A549 (cell line): ENCODE results near the gene CITED2. TPM values are rescaled to one million over a fixed set of nuclear protein-coding genes. Genes with fewer than 3 reads are reported as not detected.
A peak's percentile ranks its signal among the peaks of the same experiment; 100 is the strongest.

ENCODE experiments used
- ATAC-seq, 2 experiments: fragments of 200-7000 bp in 1 of 2; fragments of >200 bp in 1 of 2; cut with Nextera tagmentation in 1 of 2; cut with Tn5 transposase in 1 of 2; 3 replicates each; pipeline versions ENCODE4 v1.8.0 to v1.9.1; 2018 to 2020; ENCODE audit warnings: mild to moderate bottlenecking in 1 of 2, moderate library complexity in 1 of 2
- CTCF ChIA-PET: fragments of 300-600 bp; sonication (Branson Sonifier 250); formaldehyde crosslinking; extraction: SDS; loops from one replicate; lab custom pipeline; 2021; ENCODE audit warnings: antibody characterized with exemption, inconsistent platforms; lab: Yijun Ruan, JAX
- POLR2A ChIA-PET: fragments of 350-600 bp; formaldehyde crosslinking; extraction: SDS; loops from one replicate; lab custom pipeline; 2021; ENCODE audit warnings: antibody characterized with exemption, inconsistent platforms; lab: Yijun Ruan, JAX
- DNase-seq, 2 experiments: peaks; one replicate each; pipeline versions ENCODE4 v3.0.0 to v3.0.0-alpha.2; 2011 to 2016; ENCODE audit warnings: low read depth in 1 of 2, low spot score in 1 of 2
- FAIRE-seq: peaks from 2 replicates; lab custom pipeline; 2011; peaks lifted over from hg19 to GRCh38; lab: Jason Lieb, UNC
- H3K27ac ChIP-seq, 2 experiments: fragments of >200 bp; sonication (Bioruptor Twin); formaldehyde crosslinking; 3 replicates each; pipeline ENCODE4 v1.5.1; 2016 to 2017
- H3K4me1 ChIP-seq: fragments of >200 bp; sonication (Bioruptor Twin); formaldehyde crosslinking; 3 replicates; pipeline ENCODE4 v1.6.1; 2016
- H3K4me2 ChIP-seq: fragments of >200 bp; sonication (Bioruptor Twin); formaldehyde crosslinking; 3 replicates; pipeline ENCODE4 v1.6.1; 2016
- H3K4me3 ChIP-seq: fragments of >200 bp; sonication (Bioruptor Twin); formaldehyde crosslinking; 3 replicates; pipeline ENCODE4 v1.5.1; 2016
- H3K9me3 ChIP-seq: fragments of >200 bp; sonication (Bioruptor Twin); formaldehyde crosslinking; 3 replicates; pipeline ENCODE4 v1.6.1; 2016
- CEBPB ChIP-seq, 2 experiments: fragments of >200 bp in 1 of 2; sonication (Bioruptor Twin) in 1 of 2; formaldehyde crosslinking in 1 of 2; IDR thresholded peaks; 2 replicates each; pipeline ENCODE4 v1.6.1; 2012 to 2016
- CHD4 ChIP-seq: fragments of 200-600 bp; sonication (generic); IDR thresholded peaks from 2 replicates; pipeline ENCODE4 v1.6.1; 2016; ENCODE audit warnings: antibody characterized with exemption, mild to moderate bottlenecking, borderline replicate concordance
- ESRRA ChIP-seq: fragments of 150-350 bp; IDR thresholded peaks from 2 replicates; pipeline ENCODE4 v1.6.1; 2014; ENCODE audit warnings: mild to moderate bottlenecking, low read length, borderline replicate concordance
- FOXS1 ChIP-seq: fragments of 250-450 bp; sonication (Bioruptor Pico); IDR thresholded peaks from 2 replicates; pipeline ENCODE4 v1.5.0; 2020; ENCODE audit warnings: mild to moderate bottlenecking, moderate library complexity
- GATA3 ChIP-seq: IDR thresholded peaks from 2 replicates; pipeline ENCODE4 v1.6.1; 2012; ENCODE audit warnings: borderline replicate concordance
- HEYL ChIP-seq: fragments of 250-450 bp; sonication (Bioruptor Pico); IDR thresholded peaks from 2 replicates; pipeline ENCODE4 v1.8.0; 2021; ENCODE audit warnings: mild to moderate bottlenecking, moderate library complexity
- KDM1A ChIP-seq: fragments of 200-600 bp; sonication (generic); IDR thresholded peaks from 2 replicates; pipeline ENCODE4 v1.6.1; 2016; ENCODE audit warnings: low read depth, mild to moderate bottlenecking
- KDM5A ChIP-seq: fragments of 200-600 bp; sonication (generic); IDR thresholded peaks from 2 replicates; pipeline ENCODE4 v1.6.1; 2016; ENCODE audit warnings: antibody characterized with exemption, mild to moderate bottlenecking
- MAFK ChIP-seq: fragments of 450-650 bp; IDR thresholded peaks from 2 replicates; pipeline ENCODE4 v1.6.1; 2014; ENCODE audit not compliant: partially characterized antibody
- MYC ChIP-seq: IDR thresholded peaks from 2 replicates; pipeline ENCODE4 v1.6.1; 2012; ENCODE audit warnings: mild to moderate bottlenecking, inconsistent platforms, low read length, improper control_type of control experiment, borderline replicate concordance
- NFE2L2 ChIP-seq: fragments of 150-350 bp; conservative IDR thresholded peaks from 2 replicates; pipeline ENCODE4 v1.6.1; 2014; ENCODE audit warnings: low read length
- NPAS2 ChIP-seq: fragments of 250-450 bp; sonication (Bioruptor Pico); IDR thresholded peaks from 2 replicates; pipeline ENCODE4 v1.8.0; 2022; ENCODE audit warnings: mild to moderate bottlenecking, moderate library complexity, borderline replicate concordance
- POLR2AphosphoS2 ChIP-seq: conservative IDR thresholded peaks from 2 replicates; pipeline ENCODE4 v1.6.1; 2012; ENCODE audit warnings: low read length, improper control_type of control experiment, inconsistent platforms
- SMC3 ChIP-seq: fragments of >200 bp; sonication (Bioruptor Twin); formaldehyde crosslinking; IDR thresholded peaks from 3 replicates; pipeline ENCODE4 v1.6.1; 2018; ENCODE audit warnings: inconsistent platforms
- SREBF2 ChIP-seq: fragments of 450-650 bp; IDR thresholded peaks from 2 replicates; pipeline ENCODE4 v1.6.1; 2014; ENCODE audit warnings: mild to moderate bottlenecking, moderate library complexity
- WGBS: methylation state at CpG from one replicate; pipeline ENCODE4 v1.1.6; 2017; ENCODE audit errors: missing lambda C conversion rate; 5-methylcytosine and 5-hydroxymethylcytosine counted together
- polyA plus RNA-seq, 4 experiments: library from polyadenylated mRNA; depleted of rRNA in 3 of 4; stranded (reverse); fragments of >200 nt; fragmentation: RNase III in 1 of 4; extraction: RNeasy Plus Mini Kit Qiagen cat#74134 plus additional on column Dnase treatment in 1 of 4; gene quantifications; 2 replicates in 3 of 4; 3 replicates in 1 of 4; pipeline ENCODE4 v1.2.3, GENCODE V29; 2011 to 2017
- TF ChIP-seq, protein P1 (sequence below): fragments of 150-350 bp; IDR thresholded peaks from 2 replicates; pipeline ENCODE4 v1.6.1; 2014; ENCODE audit warnings: low read depth, mild to moderate bottlenecking, low read length

CITED2 gene
- polyA plus RNA-seq, 2 of the 4 experiments (the other 2 are of a cell fraction) = 6.4 to 9.3 TPM

DNA sequence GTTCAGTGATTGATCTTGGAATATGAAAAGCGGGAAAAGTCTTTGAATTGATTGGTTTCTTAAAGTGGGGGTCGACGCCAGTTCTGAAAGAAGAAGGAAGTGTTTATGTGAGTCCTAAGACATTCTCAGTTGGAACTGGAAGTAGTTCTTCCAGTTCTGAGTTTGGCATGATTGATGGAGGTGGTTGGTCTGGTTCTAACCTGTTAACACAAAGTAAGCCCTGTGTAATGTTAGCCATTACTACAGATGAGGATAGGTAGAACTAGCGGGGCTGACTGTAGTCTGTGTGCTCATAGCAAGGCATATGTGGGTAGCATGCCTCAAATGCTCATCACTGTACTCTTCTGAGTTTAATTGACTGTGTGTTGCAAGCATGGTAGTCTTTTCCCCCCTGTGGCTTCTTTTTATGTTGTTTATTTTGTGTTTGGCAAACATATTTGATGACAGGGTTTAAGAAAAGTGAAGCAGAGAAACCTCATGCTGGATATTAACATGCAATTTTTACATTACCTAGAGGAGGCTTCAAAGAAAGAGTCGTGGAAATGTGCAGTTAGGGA, 24.9 kb downstream of the CITED2 start:
- ChIA-PET POLR2A (no interaction called here), CTCF (no interaction called here)
- ATAC-seq = no peak
- no peak for TF ChIP-seq NFE2L2
- Histone ChIP-seq H3K4me2 (no peak overlapping the region), H3K4me3 (no peak overlapping the region), H3K4me1 (no peaks in the 10 kb centered on the region), H3K27ac (no peak overlapping the region), H3K9me3 (no peaks in the 10 kb centered on the region)
- no peak for FAIRE-seq
- DNase-seq = no peak
- WGBS = 17% methylated on average over 5 of the region's 5 CpGs

DNA sequence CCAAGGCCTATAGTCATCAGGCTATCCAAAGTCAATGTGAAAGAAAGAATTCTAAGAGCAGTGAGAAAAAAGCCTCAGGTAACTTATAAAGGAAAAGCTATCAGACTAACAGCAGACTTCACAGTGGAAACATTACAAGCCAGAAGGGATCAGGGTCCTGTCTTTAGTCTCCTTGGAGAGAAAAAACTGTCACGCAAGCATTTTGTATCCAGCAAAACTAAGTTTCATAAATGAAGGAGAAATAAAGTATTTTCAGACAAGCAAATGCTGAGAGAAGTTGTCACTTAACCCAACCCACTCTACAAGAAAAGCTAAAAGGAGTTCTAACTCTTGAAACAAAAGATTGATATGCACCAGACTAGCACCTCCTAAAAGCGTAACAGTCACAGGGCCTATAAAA, 28.1 kb downstream of the CITED2 start:
- H3K4me2 ChIP-seq = no peak overlapping the region
- H3K9me3 ChIP-seq = no peaks in the 10 kb centered on the region
- DNase-seq (no peak), FAIRE-seq (no peak), ATAC-seq (no peak)
- POLR2A ChIA-PET = no interaction called here
- no peak overlapping the region for H3K4me3 ChIP-seq
- H3K4me1 ChIP-seq = no peaks in the 10 kb centered on the region
- CTCF ChIA-PET = interaction anchor here (0.7 kb wide), 1 partner anchor 757 kb away, joined by 3 read pairs; no protein-coding TSS in a partner anchor
- WGBS = 95% methylated on average over 2 of the region's 2 CpGs
- TF ChIP-seq ESRRA = no peak
- peak; percentile 42 for TF ChIP-seq MAFK
- H3K27ac ChIP-seq = no peak overlapping the region

DNA sequence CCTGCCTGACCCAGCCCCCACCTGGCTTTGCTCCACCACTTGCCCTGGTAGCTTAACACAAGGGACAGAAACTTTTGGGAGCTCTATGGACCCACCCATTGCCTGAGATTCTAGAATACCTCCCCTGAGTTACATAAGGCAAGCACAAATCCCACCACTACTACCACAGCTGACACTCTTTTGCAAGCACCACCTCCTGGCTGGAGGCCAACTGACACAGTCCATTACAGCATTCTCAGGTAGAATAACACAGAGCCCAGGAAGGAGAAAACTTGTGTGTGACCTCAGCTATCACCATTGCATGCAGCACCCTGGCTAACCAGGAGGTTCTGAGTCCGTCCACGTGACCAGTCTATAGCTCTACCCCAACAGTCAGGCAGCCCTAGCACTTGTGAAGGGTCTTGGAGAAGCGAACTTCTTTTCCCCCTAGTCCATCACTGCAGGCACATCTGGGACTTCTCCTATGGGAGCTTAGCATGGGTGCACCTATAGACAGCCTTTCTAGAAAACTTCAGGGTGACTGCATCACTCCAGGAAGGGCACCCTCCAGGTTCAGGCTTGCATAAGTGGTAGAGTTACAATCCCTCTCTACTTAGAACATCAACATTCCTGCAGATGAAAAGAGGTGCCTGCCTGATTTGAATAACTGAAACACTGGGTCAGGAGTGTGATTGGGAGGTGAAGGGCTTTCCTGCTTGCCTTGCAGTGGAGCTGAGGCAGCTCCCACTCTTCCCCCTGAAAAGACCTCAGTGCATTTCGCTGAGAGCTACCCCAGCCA, 30.1 kb downstream of the CITED2 start:
- ATAC-seq = no peak
- ChIA-PET POLR2A (no interaction called here), CTCF (no interaction called here)
- H3K9me3 ChIP-seq = no peaks in the 10 kb centered on the region
- DNase-seq = no peak
- no peaks in the 10 kb centered on the region for H3K4me1 ChIP-seq
- H3K27ac ChIP-seq = no peak overlapping the region
- FAIRE-seq = no peak
- no peak for TF ChIP-seq SMC3
- TF ChIP-seq CHD4 = no peak
- no peak for TF ChIP-seq POLR2AphosphoS2
- TF ChIP-seq, protein P1, sequence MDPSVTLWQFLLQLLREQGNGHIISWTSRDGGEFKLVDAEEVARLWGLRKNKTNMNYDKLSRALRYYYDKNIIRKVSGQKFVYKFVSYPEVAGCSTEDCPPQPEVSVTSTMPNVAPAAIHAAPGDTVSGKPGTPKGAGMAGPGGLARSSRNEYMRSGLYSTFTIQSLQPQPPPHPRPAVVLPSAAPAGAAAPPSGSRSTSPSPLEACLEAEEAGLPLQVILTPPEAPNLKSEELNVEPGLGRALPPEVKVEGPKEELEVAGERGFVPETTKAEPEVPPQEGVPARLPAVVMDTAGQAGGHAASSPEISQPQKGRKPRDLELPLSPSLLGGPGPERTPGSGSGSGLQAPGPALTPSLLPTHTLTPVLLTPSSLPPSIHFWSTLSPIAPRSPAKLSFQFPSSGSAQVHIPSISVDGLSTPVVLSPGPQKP = no peak
- TF ChIP-seq NPAS2 = no peak
- no peak for TF ChIP-seq SREBF2
- H3K4me2 ChIP-seq = no peak overlapping the region
- no peak overlapping the region for H3K4me3 ChIP-seq
- WGBS = 54% methylated on average over 4 of the region's 4 CpGs

DNA sequence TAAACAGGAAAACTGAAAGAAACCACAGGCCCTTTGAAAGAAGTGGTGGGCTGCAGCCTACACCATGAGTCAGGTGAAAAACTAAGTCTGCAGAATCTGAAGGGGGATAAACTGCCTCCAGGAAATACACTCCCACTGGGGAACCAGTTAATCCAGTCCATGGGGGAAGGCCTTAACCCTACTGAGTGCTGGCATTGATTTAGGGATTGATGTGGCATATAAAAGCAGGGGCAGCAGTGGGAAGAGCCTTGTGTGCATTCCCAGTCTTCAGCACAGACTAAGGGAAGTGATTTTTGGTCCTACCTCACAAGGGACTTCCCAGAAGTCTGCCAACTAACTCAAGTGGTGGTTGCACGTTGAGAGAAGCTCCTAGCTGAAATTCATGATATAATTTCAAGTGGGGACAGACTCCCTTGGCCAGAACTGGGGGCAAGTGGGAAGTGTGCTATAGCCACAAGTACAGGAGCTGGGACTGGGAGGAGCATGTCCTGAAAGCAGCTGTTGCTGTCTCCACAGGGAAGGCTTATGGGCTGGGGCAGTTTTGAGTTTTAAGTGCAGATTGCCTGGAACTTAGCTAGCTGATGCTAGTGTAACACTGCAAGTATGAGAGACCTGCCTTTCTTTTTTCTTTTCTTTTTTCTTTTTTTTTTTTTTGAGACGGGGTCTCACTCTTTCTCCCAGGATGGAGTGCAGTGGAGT, 31.2 kb downstream of the CITED2 start:
- H3K4me3 ChIP-seq = no peak overlapping the region
- no peaks in the 10 kb centered on the region for H3K9me3 ChIP-seq
- ChIA-PET CTCF (no interaction called here), POLR2A (no interaction called here)
- no peak overlapping the region for H3K27ac ChIP-seq
- H3K4me2 ChIP-seq = no peak overlapping the region
- FAIRE-seq (no peak), ATAC-seq (no peak), DNase-seq (no peak)
- WGBS = 78% methylated on average over 1 of the region's 2 CpGs
- H3K4me1 ChIP-seq = no peaks in the 10 kb centered on the region
- TF ChIP-seq CEBPB (IDR thresholded peaks at IDR 0.05) (no peak), MYC (no peak)

DNA sequence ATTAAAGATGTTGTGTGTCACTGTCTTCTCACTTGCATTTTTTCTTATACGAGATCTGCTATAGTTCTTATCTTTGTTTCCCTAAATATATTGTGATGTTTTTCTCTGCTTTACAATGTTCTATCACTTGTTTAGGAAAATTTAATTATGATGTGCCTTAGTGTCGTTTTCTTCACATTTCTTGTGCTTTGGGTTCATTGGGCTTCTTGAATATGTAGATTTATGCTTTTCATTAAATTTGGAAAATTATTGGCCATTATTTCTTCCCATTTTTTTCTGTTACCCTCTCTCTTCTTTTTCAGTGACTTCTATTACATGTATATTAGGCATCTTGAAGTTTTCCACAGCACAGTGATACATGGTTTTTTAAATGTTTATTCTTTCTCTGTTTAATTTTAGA, 33.4 kb downstream of the CITED2 start:
- H3K4me1 ChIP-seq = no peaks in the 10 kb centered on the region
- ATAC-seq (no peak), DNase-seq (no peak), FAIRE-seq (no peak)
- no peak overlapping the region for H3K27ac ChIP-seq
- H3K4me3 ChIP-seq = no peak overlapping the region
- H3K4me2 ChIP-seq = no peak overlapping the region
- ChIA-PET CTCF (interaction anchor here (1.0 kb wide), 1 partner anchor 10 kb away, joined by 3 read pairs; no protein-coding TSS in a partner anchor), POLR2A (no interaction called here)
- no peaks in the 10 kb centered on the region for H3K9me3 ChIP-seq
- WGBS = 38% methylated on average over 2 of the region's 2 CpGs
- TF ChIP-seq KDM1A (no peak), FOXS1 (CRISPR knock-in tag) (no peak), KDM5A (no peak), GATA3 (no peak), HEYL (no peak)
